Measurements from ENCODE around the gene MACROD2.

MACROD2 gene

GRCh38 chr20:14622796-14623195, 627.5 kb downstream of the MACROD2 start (continued):
- TF ChIP-seq PATZ1 (CRISPR knock-in tag; IDR thresholded peaks at IDR 0.05; ENCODE audit: borderline replicate concordance) (no peak), BACH2 (CRISPR knock-in tag; IDR thresholded peaks at IDR 0.05; ENCODE audit: borderline replicate concordance) (no peak), ESRRG (CRISPR knock-in tag; IDR thresholded peaks at IDR 0.05) (no peak), ZFP30 (CRISPR knock-in tag; IDR thresholded peaks at IDR 0.05) (no peak), CREB5 (CRISPR knock-in tag; IDR thresholded peaks at IDR 0.05; ENCODE audit: low read depth) (no peak)

GRCh38 chr20:14631011-14631410, 635.7 kb downstream of the MACROD2 start:
- TF ChIP-seq GLIS3 (CRISPR knock-in tag; IDR thresholded peaks at IDR 0.05): no peak
- no peak for TF ChIP-seq CREB5 (CRISPR knock-in tag; IDR thresholded peaks at IDR 0.05; ENCODE audit: low read depth)
- TF ChIP-seq OSR1 (CRISPR knock-in tag; IDR thresholded peaks at IDR 0.05): no peak
- TF ChIP-seq SNAI2 (CRISPR knock-in tag; IDR thresholded peaks at IDR 0.05): no peak
- TF ChIP-seq PATZ1 (CRISPR knock-in tag; IDR thresholded peaks at IDR 0.05; ENCODE audit: borderline replicate concordance): no peak
- no peak for TF ChIP-seq ISL1 (CRISPR knock-in tag; IDR thresholded peaks at IDR 0.05)
- TF ChIP-seq ZNF70 (CRISPR knock-in tag; IDR thresholded peaks at IDR 0.05): no peak
- no peak for TF ChIP-seq PPARA (CRISPR knock-in tag; IDR thresholded peaks at IDR 0.05; ENCODE audit: borderline replicate concordance)
- no peak for TF ChIP-seq ZNF565 (CRISPR knock-in tag; conservative IDR thresholded peaks at IDR 0.05; ENCODE audit: low read depth)
- no peak for TF ChIP-seq BACH2 (CRISPR knock-in tag; IDR thresholded peaks at IDR 0.05; ENCODE audit: borderline replicate concordance)
- no peak for TF ChIP-seq CSRNP3 (CRISPR knock-in tag; IDR thresholded peaks at IDR 0.05)
- TF ChIP-seq ZFP3 (CRISPR knock-in tag; IDR thresholded peaks at IDR 0.05): no peak
- no peak for TF ChIP-seq ZNF8 (CRISPR knock-in tag; IDR thresholded peaks at IDR 0.05)
- no peak for TF ChIP-seq CSDC2 (CRISPR knock-in tag; IDR thresholded peaks at IDR 0.05)
- TF ChIP-seq POU6F1 (CRISPR knock-in tag; IDR thresholded peaks at IDR 0.05; ENCODE audit: borderline replicate concordance, low read depth): no peak
- TF ChIP-seq RARB (CRISPR knock-in tag; IDR thresholded peaks at IDR 0.05): no peak
- TF ChIP-seq TOX (CRISPR knock-in tag; IDR thresholded peaks at IDR 0.05; ENCODE audit: borderline replicate concordance): no peak
- TF ChIP-seq ZFP30 (CRISPR knock-in tag; IDR thresholded peaks at IDR 0.05): no peak
- no peak for TF ChIP-seq ARNTL (CRISPR knock-in tag; IDR thresholded peaks at IDR 0.05; ENCODE audit: borderline replicate concordance, low read depth)
- no peak for TF ChIP-seq ESRRG (CRISPR knock-in tag; IDR thresholded peaks at IDR 0.05)
- ATAC-seq: no peak

- TF ChIP-seq SNAI2 (CRISPR knock-in tag; IDR thresholded peaks at IDR 0.05) (no peak), ZC3H10 (CRISPR knock-in tag; IDR thresholded peaks at IDR 0.05) (no peak), TSHZ2 (CRISPR knock-in tag; IDR thresholded peaks at IDR 0.05) (no peak), OSR1 (CRISPR knock-in tag; IDR thresholded peaks at IDR 0.05) (no peak)
Observed at GRCh38 chr20:14632906-14633305, 637.6 kb downstream of the MACROD2 start.

More at GRCh38 chr20:14632906-14633305, 637.6 kb downstream of the MACROD2 start:
- ATAC-seq: no peak
